Measurements from ENCODE around the gene APOLD1.
A peak's percentile ranks its signal among the peaks of the same experiment; 100 is the strongest.

- TF ChIP-seq ZBTB33 (IDR thresholded peaks at IDR 0.05) (no peak), TAF1 (conservative IDR thresholded peaks at IDR 0.05) (no peak), CTCF (IDR thresholded peaks at IDR 0.05; ENCODE audit: low read depth, low read length, missing input control) (no peak), REST (IDR thresholded peaks at IDR 0.05) (no peak), MAX (IDR thresholded peaks at IDR 0.05) (no peak), GABPA (IDR thresholded peaks at IDR 0.05 in 1 of 2, conservative IDR thresholded peaks at IDR 0.05 in 1 of 2) (peak; percentile 13 to 30), YY1 (IDR thresholded peaks at IDR 0.05) (no peak), SP1 (IDR thresholded peaks at IDR 0.05) (peak; percentile 63), JUND (IDR thresholded peaks at IDR 0.05) (no peak), HNF4G (IDR thresholded peaks at IDR 0.05) (no peak), RAD21 (IDR thresholded peaks at IDR 0.05) (peak in 1 of 2 donors; percentile 13), EGR1 (IDR thresholded peaks at IDR 0.05; ENCODE audit: low read depth in 2 of 2) (no peak), RXRA (IDR thresholded peaks at IDR 0.05) (no peak), ATF3 (IDR thresholded peaks at IDR 0.05) (no peak)
Observed at GRCh38 chr12:12807970-12808702, 22.7 kb downstream of the APOLD1 start.

All from liver (tissue), 3 donors.